HepG2 (cell line): Measurements from ENCODE around the gene CKAP5. TPM values are rescaled to one million over a fixed set of nuclear protein-coding genes. Genes with fewer than 3 reads are reported as not detected.

Experiments used
- ATAC-seq: fragments of 200-7000 bp; cut with Tn5 transposase; 3 replicates; pipeline ENCODE4 v1.9.1; 2020; ENCODE audit warnings: mild to moderate bottlenecking, moderate library complexity
- BruUV-seq: library from RNA; stranded (reverse); fragments of 400-500 nt; replicated peaks from 2 replicates; lab custom pipeline; 2021; lab: Mats Ljungman, UMichigan
- CTCF ChIA-PET: fragments of 300-600 bp; formaldehyde crosslinking; extraction: SDS; loops from one replicate; lab custom pipeline; 2021; ENCODE audit warnings: low total read pairs, inconsistent platforms, low intra/inter-chr PET ratio; lab: Yijun Ruan, JAX
- POLR2A ChIA-PET: fragments of 350-600 bp; sonication (Branson Sonifier 250); formaldehyde crosslinking; loops from one replicate; lab custom pipeline; 2020; ENCODE audit warnings: antibody characterized with exemption, inconsistent platforms; lab: Yijun Ruan, JAX
- DNase-seq: peaks from one replicate; pipeline ENCODE4 v3.0.0-alpha.2; 2015; ENCODE audit warnings: low spot score
- FAIRE-seq: peaks from 3 replicates; lab custom pipeline; 2011; peaks lifted over from hg19 to GRCh38; lab: Jason Lieb, UNC
- H2AFZ ChIP-seq: one replicate; pipeline ENCODE4 v1.6.1; 2011; ENCODE audit warnings: low read length, inconsistent platforms
- H3K27ac ChIP-seq: fragments of 300-600 bp; 3 replicates; pipeline ENCODE4 v1.8.0; 2011; ENCODE audit warnings: mixed run types, mild to moderate bottlenecking, mixed read lengths, low read length, inconsistent platforms; ENCODE audit not compliant: insufficient read depth; ENCODE audit errors: extremely low read length
- H3K27me3 ChIP-seq, 2 experiments: fragments of 200-600 bp in 1 of 2; 2 replicates in 1 of 2; 3 replicates in 1 of 2; pipeline versions ENCODE4 v1.6.0 to v1.8.0; 2011; ENCODE audit warnings: low read length in 2 of 2, mild to moderate bottlenecking in 2 of 2, moderate library complexity in 2 of 2, inconsistent platforms in 1 of 2; ENCODE audit not compliant: insufficient read depth in 2 of 2, control insufficient read depth in 1 of 2
- H3K36me3 ChIP-seq, 2 experiments: fragments of 200-600 bp in 1 of 2; replicated peaks in 1 of 2; 2 replicates in 1 of 2; 3 replicates in 1 of 2; pipeline versions ENCODE4 v1.5.1 to v1.8.0; 2011; ENCODE audit warnings: low read length in 2 of 2, inconsistent platforms in 1 of 2; ENCODE audit not compliant: insufficient read depth in 2 of 2, control insufficient read depth in 1 of 2
- H3K4me1 ChIP-seq: 2 replicates; pipeline ENCODE4 v1.5.1; 2012; ENCODE audit warnings: low read length, inconsistent platforms; ENCODE audit not compliant: insufficient read depth
- H3K4me2 ChIP-seq: 2 replicates; pipeline ENCODE4 v1.6.0; 2011; ENCODE audit warnings: low read depth, low read length, inconsistent platforms
- H3K4me3 ChIP-seq, 3 experiments: fragments of 200-600 bp in 1 of 3; sonication (generic), shearing (Covaris generic) in 1 of 3; replicated peaks in 1 of 3; 2 replicates each; pipeline ENCODE4 v1.5.1; 2011 to 2016; ENCODE audit warnings: low read length in 3 of 3, inconsistent platforms in 2 of 3, low read depth in 2 of 3, mild to moderate bottlenecking in 2 of 3, control low read depth in 1 of 3, mixed read lengths in 1 of 3; ENCODE audit not compliant: insufficient read depth in 1 of 3
- H3K79me2 ChIP-seq: one replicate; pipeline ENCODE4 v1.6.1; 2011; ENCODE audit warnings: low read length, inconsistent platforms; ENCODE audit not compliant: insufficient read depth
- H3K9ac ChIP-seq: 2 replicates; pipeline ENCODE4 v1.6.0; 2011; ENCODE audit warnings: mild to moderate bottlenecking, low read depth, low read length, inconsistent platforms; ENCODE audit not compliant: insufficient read depth
- H3K9me3 ChIP-seq: 2 replicates; pipeline ENCODE4 v1.5.1; 2012; ENCODE audit warnings: mild to moderate bottlenecking, low read length
- H4K20me1 ChIP-seq: 2 replicates; pipeline ENCODE4 v1.6.0; 2011; ENCODE audit warnings: inconsistent platforms, mild to moderate bottlenecking, low read length, moderate library complexity; ENCODE audit not compliant: insufficient read depth
- DZIP1 ChIP-seq: sonication (generic); formaldehyde crosslinking; IDR thresholded peaks from 2 replicates; pipeline ENCODE4 v1.5.0; 2020; ENCODE audit warnings: mild to moderate bottlenecking, missing genetic modification reagents
- FOXK2 ChIP-seq: fragments of 450-650 bp; IDR thresholded peaks from 2 replicates; pipeline ENCODE4 v1.6.1; 2016
- KDM1A ChIP-seq: IDR thresholded peaks from 2 replicates; pipeline ENCODE4 v1.6.1; 2016; ENCODE audit warnings: missing compliant biosample characterization
- MBD4 ChIP-seq: IDR thresholded peaks from 2 replicates; pipeline ENCODE4 v1.6.1; 2012; ENCODE audit warnings: low read length, inconsistent platforms, borderline replicate concordance
- PHF21A ChIP-seq: sonication (generic); formaldehyde crosslinking; IDR thresholded peaks from 2 replicates; pipeline ENCODE4 v1.5.0; 2020; ENCODE audit warnings: mild to moderate bottlenecking, missing genetic modification reagents
- RARG ChIP-seq: sonication (generic); formaldehyde crosslinking; IDR thresholded peaks from 2 replicates; pipeline ENCODE4 v1.4.0; 2020; ENCODE audit warnings: low read depth, mild to moderate bottlenecking, missing genetic modification reagents
- SCMH1 ChIP-seq: sonication (generic); formaldehyde crosslinking; IDR thresholded peaks from 2 replicates; pipeline ENCODE4 v1.9.0; 2021; ENCODE audit warnings: missing genetic modification reagents, mild to moderate bottlenecking, borderline replicate concordance
- SKIL ChIP-seq: sonication (generic); formaldehyde crosslinking; IDR thresholded peaks from 2 replicates; pipeline ENCODE4 v1.8.0; 2022; ENCODE audit warnings: missing genetic modification reagents, mild to moderate bottlenecking, moderate library complexity, borderline replicate concordance
- SNRNP70 ChIP-seq: fragments of 200-400 bp; formaldehyde crosslinking; IDR thresholded peaks from 2 replicates; pipeline ENCODE4 v1.6.1; 2017; ENCODE audit warnings: mild to moderate bottlenecking, low read depth, low read length, moderate library complexity
- SOX13 ChIP-seq, 3 experiments: fragments of 450-650 bp in 1 of 3; sonication (generic) in 1 of 3; formaldehyde crosslinking in 1 of 3; IDR thresholded peaks in 2 of 3; conservative IDR thresholded peaks in 1 of 3; 2 replicates each; pipeline versions ENCODE4 v1.5.0 to v1.6.1; 2016 to 2020; ENCODE audit warnings: antibody characterized with exemption in 1 of 3, mild to moderate bottlenecking in 1 of 3, missing compliant biosample characterization in 1 of 3, missing genetic modification reagents in 1 of 3, moderate library complexity in 1 of 3
- TSC22D2 ChIP-seq: sonication (generic); formaldehyde crosslinking; IDR thresholded peaks from 2 replicates; pipeline ENCODE4 v1.5.1; 2020; ENCODE audit warnings: missing genetic modification reagents, mild to moderate bottlenecking, borderline replicate concordance
- ZNF280D ChIP-seq: sonication (generic); formaldehyde crosslinking; IDR thresholded peaks from 2 replicates; pipeline ENCODE4 v1.5.1; 2020; ENCODE audit warnings: mild to moderate bottlenecking, missing genetic modification reagents
- ZNF432 ChIP-seq: sonication (generic); formaldehyde crosslinking; IDR thresholded peaks from 2 replicates; pipeline ENCODE4 v1.5.0; 2020; ENCODE audit warnings: missing genetic modification reagents, mild to moderate bottlenecking, borderline replicate concordance
- ZNF577 ChIP-seq: sonication (generic); formaldehyde crosslinking; IDR thresholded peaks from 2 replicates; pipeline ENCODE4 v1.4.0; 2020; ENCODE audit warnings: mild to moderate bottlenecking, low read depth, missing genetic modification reagents, borderline replicate concordance
- ZNF639 ChIP-seq: conservative IDR thresholded peaks from 2 replicates; pipeline ENCODE4 v1.6.1; 2018; ENCODE audit warnings: missing genetic modification reagents
- ZSCAN29 ChIP-seq: sonication (generic); formaldehyde crosslinking; conservative IDR thresholded peaks from 2 replicates; pipeline ENCODE4 v1.4.0; 2020; ENCODE audit warnings: mild to moderate bottlenecking, missing genetic modification reagents
- WGBS: methylation state at CpG from one replicate; pipeline ENCODE4 v1.1.6; 2017; ENCODE audit warnings: low lambda C conversion rate; 5-methylcytosine and 5-hydroxymethylcytosine counted together
- in situ Hi-C: cut with HindIII; loops from 2 replicates; pipeline ENCODE4 v1.10.0; 2017; ENCODE audit warnings: low pct_unique_long_range_greater_than_20kb; ENCODE audit not compliant: extremely low pct_ligation_motif_present
- intact Hi-C: fragments of 100-400 bp; cut with micrococcal nuclease; formaldehyde crosslinking; loops from one replicate; pipeline ENCODE4 v1.10.0; 2022; ENCODE audit not compliant: unreplicated experiment
- polyA plus RNA-seq, 8 experiments: library from polyadenylated mRNA; depleted of rRNA in 3 of 8; stranded (reverse) in 7 of 8; unstranded in 1 of 8; fragments of >200 nt; fragmentation: Illumina TruSeq in 4 of 8; extraction: Trizol in 4 of 8; gene quantifications; 2 replicates each; pipeline versions ENCODE4 v1.2.1 to v1.2.3, GENCODE V29; 2011 to 2016; ENCODE audit warnings: low read depth in 4 of 8, missing spikeins in 1 of 8, mixed read lengths in 1 of 8; ENCODE audit not compliant: insufficient read depth in 1 of 8
- total RNA-seq, 5 experiments: library from RNA; depleted of rRNA; stranded (reverse); fragments of >200 nt; fragmentation: Illumina TruSeq; extraction: Trizol; gene quantifications; 2 replicates each; pipeline ENCODE4 v1.2.3, GENCODE V29; 2016; ENCODE audit warnings: low read depth in 1 of 5

CKAP5 gene
- total and polyA plus RNA-seq, 2 of the 13 experiments (the other 11 are each of a cell fraction or from before 2014, with no cell fraction given) = 79.2 to 103 TPM

GRCh38 chr11:46778416-46778815, 67.7 kb downstream of the CKAP5 start:
- H3K4me2 ChIP-seq = no peak overlapping the region
- H3K27ac ChIP-seq = no peak overlapping the region
- H3K36me3 ChIP-seq = peaks cover 8 to 71% of the 10 kb centered on the region in 2 experiments
- H3K27me3 ChIP-seq = no peaks in the 10 kb centered on the region
- intact Hi-C loops (no loop called here), in situ Hi-C loops (no loop called here)
- POLR2A ChIA-PET = no interaction called here
- DNase-seq = peak; percentile 32
- no peaks in the 10 kb centered on the region for H3K4me1 ChIP-seq
- no peak for FAIRE-seq
- no peak for ATAC-seq
- no TSS peak for BruUV-seq
- 100% methylated on average over 4 of the region's 4 CpGs for WGBS
- CTCF ChIA-PET = no interaction called here
- H3K4me3 ChIP-seq = no peak overlapping the region
- no peaks in the 10 kb centered on the region for H4K20me1 ChIP-seq
- H3K79me2 ChIP-seq = no peaks in the 10 kb centered on the region
- no peaks in the 10 kb centered on the region for H3K9me3 ChIP-seq
- no peak overlapping the region for H2AFZ ChIP-seq
- H3K9ac ChIP-seq = no peak overlapping the region
- TF ChIP-seq SNRNP70 (no peak), TSC22D2 (CRISPR knock-in tag) (no peak), SCMH1 (CRISPR knock-in tag) (no peak), SKIL (CRISPR knock-in tag) (no peak), SOX13 (IDR thresholded peaks at IDR 0.05) (no peak), SOX13 (CRISPR knock-in tag; conservative IDR thresholded peaks at IDR 0.05 in 1 of 2, IDR thresholded peaks at IDR 0.05 in 1 of 2) (no peak), ZNF639 (CRISPR knock-in tag) (no peak), DZIP1 (CRISPR knock-in tag) (no peak), ZNF432 (CRISPR knock-in tag) (no peak), RARG (no peak), MBD4 (no peak), ZSCAN29 (CRISPR knock-in tag) (no peak), KDM1A (CRISPR knock-in tag) (no peak), FOXK2 (no peak), ZNF280D (CRISPR knock-in tag) (no peak), ZNF577 (CRISPR knock-in tag) (no peak), PHF21A (no peak)
- TF ChIP-seq, all 625 proteins: peak for 0
